ENCODE results near the gene ACSBG1.

DNA sequence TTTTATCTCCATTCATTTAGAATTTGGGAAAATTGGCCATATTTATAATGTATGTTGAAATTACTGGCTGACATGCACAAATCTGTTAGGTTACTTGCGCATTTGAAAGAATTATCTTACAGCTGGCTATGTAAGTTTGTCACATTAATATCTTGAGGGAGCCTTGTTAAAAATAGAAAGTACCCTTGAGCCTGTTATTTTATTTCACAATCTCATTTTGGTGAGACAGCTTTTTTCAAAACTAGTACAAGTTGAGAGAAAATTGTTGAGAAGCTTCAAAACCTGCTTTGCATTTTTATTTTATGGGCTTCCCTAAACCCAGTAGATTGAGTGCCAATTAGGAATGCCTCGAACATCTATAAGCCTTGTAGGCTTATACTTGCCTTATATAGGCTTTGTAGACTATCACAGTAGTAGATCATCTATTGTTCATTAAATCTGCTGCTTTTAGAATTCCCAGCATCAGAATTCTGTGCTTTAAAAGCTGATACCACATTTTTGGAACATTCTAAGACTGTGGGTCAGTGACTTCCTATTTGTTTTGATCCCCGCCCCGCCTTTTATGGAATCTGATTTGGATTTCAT, 78.9 kb downstream of the ACSBG1 start:
- TF ChIP-seq, protein P1, sequence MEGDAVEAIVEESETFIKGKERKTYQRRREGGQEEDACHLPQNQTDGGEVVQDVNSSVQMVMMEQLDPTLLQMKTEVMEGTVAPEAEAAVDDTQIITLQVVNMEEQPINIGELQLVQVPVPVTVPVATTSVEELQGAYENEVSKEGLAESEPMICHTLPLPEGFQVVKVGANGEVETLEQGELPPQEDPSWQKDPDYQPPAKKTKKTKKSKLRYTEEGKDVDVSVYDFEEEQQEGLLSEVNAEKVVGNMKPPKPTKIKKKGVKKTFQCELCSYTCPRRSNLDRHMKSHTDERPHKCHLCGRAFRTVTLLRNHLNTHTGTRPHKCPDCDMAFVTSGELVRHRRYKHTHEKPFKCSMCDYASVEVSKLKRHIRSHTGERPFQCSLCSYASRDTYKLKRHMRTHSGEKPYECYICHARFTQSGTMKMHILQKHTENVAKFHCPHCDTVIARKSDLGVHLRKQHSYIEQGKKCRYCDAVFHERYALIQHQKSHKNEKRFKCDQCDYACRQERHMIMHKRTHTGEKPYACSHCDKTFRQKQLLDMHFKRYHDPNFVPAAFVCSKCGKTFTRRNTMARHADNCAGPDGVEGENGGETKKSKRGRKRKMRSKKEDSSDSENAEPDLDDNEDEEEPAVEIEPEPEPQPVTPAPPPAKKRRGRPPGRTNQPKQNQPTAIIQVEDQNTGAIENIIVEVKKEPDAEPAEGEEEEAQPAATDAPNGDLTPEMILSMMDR (IDR thresholded peaks at IDR 0.05) = no peak
- no peak for TF ChIP-seq POLR2A (IDR thresholded peaks at IDR 0.05)
